Stomach (tissue), 9 donors: ENCODE results near the gene STK39. TPM values are rescaled to one million over a fixed set of nuclear protein-coding genes. Genes with fewer than 3 reads are reported as not detected.

Experiments used
- DNase-seq, 2 donors: peaks; one replicate each; pipeline versions ENCODE4 v3.0.0 to v3.0.0-alpha.2; 2013 to 2019
- H3K27ac ChIP-seq, 5 donors: fragments of 200-600 bp in 4 of 5; sonication (generic) in 4 of 5; one replicate each; pipeline ENCODE4 v1.5.1; 2013 to 2019; ENCODE audit warnings: mild to moderate bottlenecking in 1 of 5, moderate library complexity in 1 of 5
- H3K27me3 ChIP-seq, 3 donors: fragments of 200-600 bp; sonication (generic); one replicate each; pipeline ENCODE4 v1.5.1; 2017 to 2019; ENCODE audit warnings: mixed run types in 1 of 3
- H3K36me3 ChIP-seq, 4 donors: fragments of 200-600 bp; sonication (generic); 1 replicate in 3 of 4; 2 replicates in 1 of 4; pipeline ENCODE4 v1.5.1; 2016 to 2019
- H3K4me1 ChIP-seq, 4 donors: fragments of 200-600 bp; sonication (generic); one replicate each; pipeline ENCODE4 v1.5.1; 2016 to 2019
- H3K4me3 ChIP-seq, 4 donors: fragments of 200-600 bp; sonication (generic) in 3 of 4; one replicate each; pipeline ENCODE4 v1.5.1; 2016 to 2019; ENCODE audit warnings: mild to moderate bottlenecking in 1 of 4
- H3K9me3 ChIP-seq, 4 donors: fragments of 200-600 bp; sonication (generic); one replicate each; pipeline ENCODE4 v1.5.1; 2016 to 2019
- EP300 ChIP-seq: sonication (generic); formaldehyde crosslinking; IDR thresholded peaks from one replicate; pipeline ENCODE4 v1.6.1; 2017; ENCODE audit warnings: antibody characterized with exemption
- POLR2A ChIP-seq, 4 donors: fragments of 450-650 bp; IDR thresholded peaks; one replicate each; pipeline ENCODE4 v1.6.1; 2016; ENCODE audit warnings: antibody characterized with exemption in 4 of 4, control low read depth in 2 of 4, mild to moderate bottlenecking in 1 of 4, moderate library complexity in 1 of 4
- POLR2AphosphoS5 ChIP-seq, 3 donors: sonication (generic); formaldehyde crosslinking; IDR thresholded peaks; one replicate each; pipeline ENCODE4 v1.6.1; 2016; ENCODE audit warnings: antibody characterized with exemption in 3 of 3
- WGBS, 5 donors: extraction: QIAGEN DNeasy Blood & Tissue Kit in 3 of 5; methylation state at CpG; one replicate each; pipeline versions ENCODE4 v1.1.5 to v1.1.7; 2013 to 2018; 5-methylcytosine and 5-hydroxymethylcytosine counted together
- intact Hi-C: fragments of 100-400 bp; cut with DNase I; formaldehyde crosslinking; loops from one replicate; pipeline ENCODE4 v1.15.1; 2023; ENCODE audit warnings: low total_unique reads
- polyA plus RNA-seq, 3 donors: library from polyadenylated mRNA; stranded (reverse); fragments of 200-250 nt; gene quantifications; one replicate each; pipeline ENCODE4 v1.2.3, GENCODE V29; 2013
- total RNA-seq, 5 donors: library from RNA; depleted of rRNA; stranded (reverse); fragments of >200 nt; gene quantifications; one replicate each; pipeline versions ENCODE4 v1.1.0 to v1.2.3, GENCODE V29; 2014 to 2016
- TF ChIP-seq, protein P1 (sequence below), 7 experiments: fragments of 450-650 bp in 4 of 7; fragments of 200-600 bp in 3 of 7; sonication (generic) in 3 of 7; IDR thresholded peaks; one replicate each; pipeline ENCODE4 v1.5.1; 2016 to 2019; ENCODE audit warnings: antibody characterized with exemption in 7 of 7, control low read depth in 2 of 7, mild to moderate bottlenecking in 1 of 7
- donor health status: healthy with polysubstance abuse.
- donor health status: Bipolar disorder and iron deficiency.
- donor health status: healthy.

Gene STK39
- total and polyA plus RNA-seq, 8 donors = 18.3 to 60.7 (median 33.3) TPM

DNA sequence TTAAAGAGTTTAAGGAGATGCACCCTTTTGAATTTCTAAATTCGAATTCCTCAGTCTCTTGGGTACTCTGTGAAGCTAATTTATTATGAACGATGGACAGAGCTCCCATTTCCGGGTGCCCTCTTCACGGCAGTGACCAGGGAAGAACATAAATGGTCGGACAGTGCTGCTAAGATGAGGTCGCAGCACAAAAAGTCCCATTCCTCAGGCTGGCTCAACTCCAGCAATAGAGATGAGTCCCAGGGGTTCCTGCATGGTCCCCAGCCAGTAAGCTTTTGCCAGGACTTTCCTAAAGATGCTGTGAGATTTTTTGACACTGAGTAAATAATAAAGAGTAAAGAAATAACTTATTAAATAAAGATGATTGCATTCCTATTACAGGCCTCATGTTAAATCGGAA, 43.0 kb upstream of the STK39 start:
- 72 to 88% (median 86%) methylated on average over 7 of the region's 7 CpGs for WGBS, 5 donors

DNA sequence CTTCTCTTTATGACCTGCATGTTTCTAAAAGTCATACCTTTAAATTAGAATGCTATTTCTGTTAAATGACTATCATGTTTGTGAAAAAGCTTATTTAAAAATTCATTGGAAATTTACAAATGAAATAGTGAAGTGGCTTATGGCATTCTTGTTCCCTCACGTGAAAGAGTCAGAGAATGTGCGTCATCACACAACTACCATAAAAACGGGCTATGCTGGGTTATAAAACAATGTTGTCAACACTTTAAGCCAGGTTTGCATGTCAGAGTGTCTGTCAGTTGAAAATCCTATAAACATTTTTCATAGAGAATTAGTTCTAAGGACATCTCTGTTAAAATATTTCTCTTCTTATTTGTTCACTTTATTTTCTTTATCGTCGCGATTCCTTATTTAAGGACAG, 42.5 kb upstream of the STK39 start:
- Histone ChIP-seq H3K4me3 (no peak overlapping the region), H3K27me3 (no peaks in the 10 kb centered on the region), H3K9me3 (no peaks in the 10 kb centered on the region), H3K27ac (no peak overlapping the region), H3K36me3 (no peaks in the 10 kb centered on the region), H3K4me1 (no peaks in the 10 kb centered on the region)
- 88 to 93% (median 90%) methylated on average over 6 of the region's 6 CpGs for WGBS, 5 donors
- no peak for DNase-seq
- no peak for TF ChIP-seq POLR2A (IDR thresholded peaks at IDR 0.05)
- TF ChIP-seq POLR2AphosphoS5 (IDR thresholded peaks at IDR 0.05) = no peak
- TF ChIP-seq, protein P1, sequence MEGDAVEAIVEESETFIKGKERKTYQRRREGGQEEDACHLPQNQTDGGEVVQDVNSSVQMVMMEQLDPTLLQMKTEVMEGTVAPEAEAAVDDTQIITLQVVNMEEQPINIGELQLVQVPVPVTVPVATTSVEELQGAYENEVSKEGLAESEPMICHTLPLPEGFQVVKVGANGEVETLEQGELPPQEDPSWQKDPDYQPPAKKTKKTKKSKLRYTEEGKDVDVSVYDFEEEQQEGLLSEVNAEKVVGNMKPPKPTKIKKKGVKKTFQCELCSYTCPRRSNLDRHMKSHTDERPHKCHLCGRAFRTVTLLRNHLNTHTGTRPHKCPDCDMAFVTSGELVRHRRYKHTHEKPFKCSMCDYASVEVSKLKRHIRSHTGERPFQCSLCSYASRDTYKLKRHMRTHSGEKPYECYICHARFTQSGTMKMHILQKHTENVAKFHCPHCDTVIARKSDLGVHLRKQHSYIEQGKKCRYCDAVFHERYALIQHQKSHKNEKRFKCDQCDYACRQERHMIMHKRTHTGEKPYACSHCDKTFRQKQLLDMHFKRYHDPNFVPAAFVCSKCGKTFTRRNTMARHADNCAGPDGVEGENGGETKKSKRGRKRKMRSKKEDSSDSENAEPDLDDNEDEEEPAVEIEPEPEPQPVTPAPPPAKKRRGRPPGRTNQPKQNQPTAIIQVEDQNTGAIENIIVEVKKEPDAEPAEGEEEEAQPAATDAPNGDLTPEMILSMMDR (IDR thresholded peaks at IDR 0.05) = no peak
- no peak for TF ChIP-seq EP300
- intact Hi-C loops = no loop called here

More for the DNA sequence above, 43.0 kb upstream of the STK39 start:
- TF ChIP-seq EP300 (no peak), POLR2AphosphoS5 (IDR thresholded peaks at IDR 0.05) (no peak), POLR2A (IDR thresholded peaks at IDR 0.05) (no peak)
- TF ChIP-seq, protein P1 (IDR thresholded peaks at IDR 0.05) = no peak
- no peaks in the 10 kb centered on the region for H3K27me3 ChIP-seq
- DNase-seq = no peak
- H3K36me3 ChIP-seq = no peaks in the 10 kb centered on the region
- no peaks in the 10 kb centered on the region for H3K9me3 ChIP-seq
- no peaks in the 10 kb centered on the region for H3K4me1 ChIP-seq
- no peak overlapping the region for H3K27ac ChIP-seq
- H3K4me3 ChIP-seq = no peak overlapping the region
- intact Hi-C loops = no loop called here

DNA sequence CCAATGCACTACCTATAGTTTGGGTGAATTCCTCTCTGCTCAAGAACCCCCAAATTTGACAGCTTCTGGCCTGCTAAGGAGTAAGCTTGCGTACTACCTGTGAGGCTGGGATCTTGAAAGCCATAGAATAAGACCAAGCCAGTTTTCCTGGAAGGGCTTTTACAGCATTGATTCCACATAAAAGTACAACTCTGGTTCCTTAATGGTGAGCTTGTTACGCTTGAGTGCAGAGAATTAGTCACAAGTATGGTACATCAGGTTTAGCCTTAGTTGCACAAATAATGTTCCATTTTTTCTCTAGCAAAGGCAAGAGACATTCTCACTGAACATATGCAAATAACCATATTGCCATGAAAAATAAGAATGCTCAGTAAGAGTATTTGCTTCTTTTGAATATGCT, 39.1 kb upstream of the STK39 start:
- DNase-seq = no peak
- Histone ChIP-seq H3K4me3 (no peak overlapping the region), H3K27ac (no peak overlapping the region), H3K4me1 (no peaks in the 10 kb centered on the region), H3K36me3 (no peaks in the 10 kb centered on the region), H3K27me3 (no peaks in the 10 kb centered on the region), H3K9me3 (no peaks in the 10 kb centered on the region)
- WGBS, 5 donors = 50 to 93% (median 50%) methylated on average over 2 of the region's 2 CpGs
- TF ChIP-seq EP300 (no peak), POLR2A (IDR thresholded peaks at IDR 0.05) (no peak), POLR2AphosphoS5 (IDR thresholded peaks at IDR 0.05) (no peak)
- TF ChIP-seq, protein P1 (IDR thresholded peaks at IDR 0.05) = no peak
- intact Hi-C loops = no loop called here

DNA sequence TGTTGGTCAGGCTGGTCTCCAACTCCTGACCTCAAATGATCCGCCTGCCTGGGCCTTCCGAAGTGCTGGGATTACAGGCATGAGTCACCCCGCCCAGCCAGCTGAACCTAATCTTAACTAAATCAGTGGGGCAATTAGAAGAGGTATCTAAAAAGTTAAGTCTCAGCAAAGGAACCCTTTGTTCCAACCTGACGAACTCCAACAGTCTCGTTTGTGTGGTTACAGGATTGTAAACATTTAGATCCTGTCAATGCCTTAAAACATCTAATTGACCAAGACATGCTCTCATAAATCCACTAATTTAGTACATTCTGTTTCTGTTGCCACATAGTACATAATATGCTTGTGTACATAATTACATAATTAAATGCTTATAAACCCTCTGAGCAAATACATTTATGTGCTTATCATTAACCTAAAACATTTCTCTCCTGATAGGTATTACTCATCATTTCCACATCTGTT, 31.1 kb upstream of the STK39 start:
- Histone ChIP-seq H3K27ac (no peak overlapping the region), H3K27me3 (no peaks in the 10 kb centered on the region), H3K4me1 (peaks cover 0 to 8% (median 0%) of the 10 kb centered on the region in 4 donors), H3K9me3 (no peaks in the 10 kb centered on the region), H3K36me3 (no peaks in the 10 kb centered on the region), H3K4me3 (no peak overlapping the region)
- peak; percentile 10 to 54 for DNase-seq
- WGBS, 5 donors = 23 to 57% (median 39%) methylated on average over 5 of the region's 5 CpGs
- intact Hi-C loops = no loop called here
- TF ChIP-seq POLR2AphosphoS5 (IDR thresholded peaks at IDR 0.05) (peak in 1 of 3 donors; percentile 46), POLR2A (IDR thresholded peaks at IDR 0.05) (no peak), EP300 (no peak)
- TF ChIP-seq, protein P1 (IDR thresholded peaks at IDR 0.05) = no peak
